ENCODE results near the gene SMOC2. TPM values are rescaled to one million over a fixed set of nuclear protein-coding genes. Genes with fewer than 3 reads are reported as not detected.

Gene SMOC2
- polyA plus RNA-seq, 1 donor (not counting 4 experiments of a cell fraction or from before 2014, with no cell fraction given) = 1.1 TPM

DNA sequence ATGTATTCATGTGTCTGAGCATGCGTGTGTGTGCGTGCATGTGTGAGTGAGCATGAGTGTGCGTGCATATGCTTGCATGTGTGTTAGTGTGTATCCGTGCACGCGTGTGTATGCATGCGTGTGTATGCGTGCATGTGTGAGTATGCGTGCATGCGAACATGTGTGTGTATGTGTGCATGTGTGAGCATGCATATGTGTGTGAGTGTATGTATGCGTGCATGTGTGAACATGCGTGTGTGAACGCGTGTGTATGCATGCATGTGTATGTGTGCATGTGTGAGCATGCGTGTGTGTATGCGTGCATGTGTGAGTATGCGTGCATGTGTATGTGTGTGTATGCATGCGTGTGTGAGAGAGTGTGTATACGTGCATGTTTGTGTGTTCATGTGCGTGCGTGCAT, 77.9 kb downstream of the SMOC2 start:
- DNase-seq (ENCODE audit: low read depth, low spot score) (no peak), FAIRE-seq (no peak)
- Histone ChIP-seq H3K9me1 (ENCODE audit: control insufficient read depth, extremely low read depth, insufficient read depth, low read length) (no peaks in the 10 kb centered on the region), H3K4me3 (ENCODE audit: control insufficient read depth in 2 of 3, extremely low read depth in 1 of 3, insufficient read depth in 2 of 3, low read depth in 1 of 3, low read length in 3 of 3) (no peak overlapping the region), H3K9me3 (ENCODE audit: control insufficient read depth, low read depth, low read length) (peaks cover 10% of the 10 kb centered on the region), H3K27ac (ENCODE audit: control insufficient read depth, insufficient read depth, low read length) (no peak overlapping the region), H3K36me3 (ENCODE audit: control insufficient read depth in 2 of 2, extremely low read depth in 1 of 2, insufficient read depth in 2 of 2, low read length in 2 of 2) (no peaks in the 10 kb centered on the region), H3K79me2 (ENCODE audit: control insufficient read depth, insufficient read depth, low read length) (no peaks in the 10 kb centered on the region), H3K27me3 (ENCODE audit: control insufficient read depth, extremely low read depth, insufficient read depth, low read length) (no peaks in the 10 kb centered on the region), H2AFZ (ENCODE audit: control insufficient read depth, low read length) (no peak overlapping the region), H3K9ac (ENCODE audit: control insufficient read depth, extremely low read depth, insufficient read depth, low read length) (no peak overlapping the region), H3K4me1 (ENCODE audit: control insufficient read depth, extremely low read depth, insufficient read depth, low read length) (no peaks in the 10 kb centered on the region), H4K20me1 (ENCODE audit: control insufficient read depth, extremely low read depth, insufficient read depth, low read length) (no peaks in the 10 kb centered on the region), H3K4me2 (ENCODE audit: control insufficient read depth, extremely low read depth, insufficient read depth, low read depth, low read length) (no peak overlapping the region)
- TF ChIP-seq, protein P1, sequence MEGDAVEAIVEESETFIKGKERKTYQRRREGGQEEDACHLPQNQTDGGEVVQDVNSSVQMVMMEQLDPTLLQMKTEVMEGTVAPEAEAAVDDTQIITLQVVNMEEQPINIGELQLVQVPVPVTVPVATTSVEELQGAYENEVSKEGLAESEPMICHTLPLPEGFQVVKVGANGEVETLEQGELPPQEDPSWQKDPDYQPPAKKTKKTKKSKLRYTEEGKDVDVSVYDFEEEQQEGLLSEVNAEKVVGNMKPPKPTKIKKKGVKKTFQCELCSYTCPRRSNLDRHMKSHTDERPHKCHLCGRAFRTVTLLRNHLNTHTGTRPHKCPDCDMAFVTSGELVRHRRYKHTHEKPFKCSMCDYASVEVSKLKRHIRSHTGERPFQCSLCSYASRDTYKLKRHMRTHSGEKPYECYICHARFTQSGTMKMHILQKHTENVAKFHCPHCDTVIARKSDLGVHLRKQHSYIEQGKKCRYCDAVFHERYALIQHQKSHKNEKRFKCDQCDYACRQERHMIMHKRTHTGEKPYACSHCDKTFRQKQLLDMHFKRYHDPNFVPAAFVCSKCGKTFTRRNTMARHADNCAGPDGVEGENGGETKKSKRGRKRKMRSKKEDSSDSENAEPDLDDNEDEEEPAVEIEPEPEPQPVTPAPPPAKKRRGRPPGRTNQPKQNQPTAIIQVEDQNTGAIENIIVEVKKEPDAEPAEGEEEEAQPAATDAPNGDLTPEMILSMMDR (optimal IDR thresholded peaks at IDR 0.05 in 1 of 3, IDR thresholded peaks at IDR 0.05 in 1 of 3, conservative IDR thresholded peaks at IDR 0.05 in 1 of 3; ENCODE audit: extremely low read depth in 1 of 3, insufficient read depth in 2 of 3, low read length in 3 of 3) = no peak
- dilution Hi-C loops (cut with MboI; ENCODE audit: extremely low pct_ligation_motif_present, low sequenced_read_pairs) = no loop called here

DNA sequence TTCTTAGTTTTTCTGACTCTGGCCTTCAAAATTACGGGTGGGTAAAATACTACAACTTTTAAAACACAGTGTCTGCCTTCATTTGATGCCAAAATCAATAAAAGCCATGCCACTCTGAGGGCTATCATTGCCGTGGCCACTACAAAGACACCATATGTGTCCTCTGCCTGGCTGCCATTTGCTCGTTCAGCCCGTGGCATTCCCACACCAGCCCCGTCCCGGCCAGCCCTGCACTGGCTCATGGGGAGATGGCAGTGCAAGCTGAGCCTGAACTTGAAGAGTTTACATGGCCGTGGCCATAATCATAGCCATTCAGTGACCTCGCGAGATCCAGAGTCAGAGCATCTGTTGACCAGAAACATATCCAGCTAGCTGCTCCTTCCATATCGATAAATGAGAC, 79.2 kb downstream of the SMOC2 start:
- no peak for TF ChIP-seq EZH2 (IDR thresholded peaks at IDR 0.05; ENCODE audit: low read length)
- TF ChIP-seq, protein P1 (optimal IDR thresholded peaks at IDR 0.05 in 1 of 3, IDR thresholded peaks at IDR 0.05 in 1 of 3, conservative IDR thresholded peaks at IDR 0.05 in 1 of 3; ENCODE audit: extremely low read depth in 1 of 3, insufficient read depth in 2 of 3, low read length in 3 of 3) = no peak
- DNase-seq (ENCODE audit: low read depth, low spot score) (no peak), FAIRE-seq (no peak)
- H3K4me2 ChIP-seq (ENCODE audit: control insufficient read depth, extremely low read depth, insufficient read depth, low read depth, low read length) = no peak overlapping the region
- no peak overlapping the region for H2AFZ ChIP-seq (ENCODE audit: control insufficient read depth, low read length)
- no peaks in the 10 kb centered on the region for H3K9me1 ChIP-seq (ENCODE audit: control insufficient read depth, extremely low read depth, insufficient read depth, low read length)
- H3K9me3 ChIP-seq (ENCODE audit: control insufficient read depth, low read depth, low read length) = peaks cover 10% of the 10 kb centered on the region
- no peaks in the 10 kb centered on the region for H3K4me1 ChIP-seq (ENCODE audit: control insufficient read depth, extremely low read depth, insufficient read depth, low read length)
- H3K36me3 ChIP-seq (ENCODE audit: control insufficient read depth in 2 of 2, extremely low read depth in 1 of 2, insufficient read depth in 2 of 2, low read length in 2 of 2) = no peaks in the 10 kb centered on the region
- no peak overlapping the region for H3K4me3 ChIP-seq (ENCODE audit: control insufficient read depth in 2 of 3, extremely low read depth in 1 of 3, insufficient read depth in 2 of 3, low read depth in 1 of 3, low read length in 3 of 3)
- no peak overlapping the region for H3K9ac ChIP-seq (ENCODE audit: control insufficient read depth, extremely low read depth, insufficient read depth, low read length)
- H4K20me1 ChIP-seq (ENCODE audit: control insufficient read depth, extremely low read depth, insufficient read depth, low read length) = no peaks in the 10 kb centered on the region
- no peak overlapping the region for H3K27ac ChIP-seq (ENCODE audit: control insufficient read depth, insufficient read depth, low read length)
- no peaks in the 10 kb centered on the region for H3K27me3 ChIP-seq (ENCODE audit: control insufficient read depth, extremely low read depth, insufficient read depth, low read length)
- H3K79me2 ChIP-seq (ENCODE audit: control insufficient read depth, insufficient read depth, low read length) = no peaks in the 10 kb centered on the region
- dilution Hi-C loops (cut with MboI; ENCODE audit: extremely low pct_ligation_motif_present, low sequenced_read_pairs) = no loop called here
